ENCODE measurements around the gene CDH4.

- TF ChIP-seq CTCF (IDR thresholded peaks at IDR 0.05; ENCODE audit: control extremely low read depth in 1 of 3, insufficient read depth in 1 of 3, low read depth in 1 of 3, low read length in 3 of 3) (no peak), EZH2 (IDR thresholded peaks at IDR 0.05; ENCODE audit: low read depth, low read length, severe bottlenecking) (no peak), POLR2A (IDR thresholded peaks at IDR 0.05; ENCODE audit: control extremely low read depth in 1 of 2, low read depth in 2 of 2, low read length in 2 of 2) (no peak), POLR2AphosphoS5 (IDR thresholded peaks at IDR 0.05; ENCODE audit: low read depth, low read length) (no peak), TEAD4 (IDR thresholded peaks at IDR 0.05; ENCODE audit: low read depth, low read length) (no peak), CHD2 (IDR thresholded peaks at IDR 0.05; ENCODE audit: low read length) (no peak), KDM1A (IDR thresholded peaks at IDR 0.05; ENCODE audit: borderline replicate concordance, low read length) (no peak), SP1 (IDR thresholded peaks at IDR 0.05; ENCODE audit: low read depth, low read length) (no peak), BACH1 (IDR thresholded peaks at IDR 0.05; ENCODE audit: low read length) (no peak), CEBPB (IDR thresholded peaks at IDR 0.05; ENCODE audit: low read depth, low read length) (no peak), ATF2 (IDR thresholded peaks at IDR 0.05; ENCODE audit: low read length) (no peak)
Observed at GRCh38 chr20:61957961-61958715, 706.1 kb downstream of the CDH4 start.

All from H1 (cell line).